Adipose tissue (tissue), 3 donors: Measurements from ENCODE around the gene ENTR1. TPM values are rescaled to one million over a fixed set of nuclear protein-coding genes. Genes with fewer than 3 reads are reported as not detected.

Experiments
- H3K27ac ChIP-seq: one replicate; pipeline ENCODE4 v1.5.1; 2013; ENCODE audit warnings: low read depth, low read length
- WGBS, 3 donors: extraction: QIAGEN DNeasy Blood & Tissue Kit; methylation state at CpG; one replicate each; pipeline ENCODE4 v1.1.7; 2013; 5-methylcytosine and 5-hydroxymethylcytosine counted together
- polyA plus RNA-seq, 3 donors: library from polyadenylated mRNA; stranded (reverse); fragments of 200-250 nt; gene quantifications; one replicate each; pipeline ENCODE4 v1.2.3, GENCODE V29; 2013
- donor health status: healthy with polysubstance abuse.
- donor health status: Bipolar disorder and iron deficiency.
- donor health status: healthy.

The ENTR1 gene
- polyA plus RNA-seq, 3 donors: 22.3 to 28.2 (median 24.7) TPM

DNA sequence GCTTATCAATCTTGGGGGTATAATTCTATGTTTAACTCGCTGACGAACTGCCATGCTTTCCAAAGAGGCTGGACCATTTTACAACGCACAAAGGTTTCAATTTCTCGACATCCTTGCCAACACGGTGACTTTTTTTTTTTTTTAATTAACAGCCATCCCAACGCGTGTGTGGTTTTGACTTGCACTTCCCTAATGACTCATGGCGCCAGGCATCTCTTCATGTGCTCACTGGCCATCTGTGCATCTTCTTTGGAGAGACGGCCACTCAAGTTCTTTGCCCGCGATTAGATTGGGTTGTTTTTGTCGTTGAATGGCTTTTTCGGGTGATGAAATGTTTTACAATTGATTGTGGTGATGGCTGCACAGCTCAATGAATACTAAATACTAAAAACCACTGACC, 24.4 kb downstream of the ENTR1 start:
- 83 to 96% (median 84%) methylated on average over 13 of the region's 13 CpGs for WGBS, 3 donors
- no peak overlapping the region for H3K27ac ChIP-seq

DNA sequence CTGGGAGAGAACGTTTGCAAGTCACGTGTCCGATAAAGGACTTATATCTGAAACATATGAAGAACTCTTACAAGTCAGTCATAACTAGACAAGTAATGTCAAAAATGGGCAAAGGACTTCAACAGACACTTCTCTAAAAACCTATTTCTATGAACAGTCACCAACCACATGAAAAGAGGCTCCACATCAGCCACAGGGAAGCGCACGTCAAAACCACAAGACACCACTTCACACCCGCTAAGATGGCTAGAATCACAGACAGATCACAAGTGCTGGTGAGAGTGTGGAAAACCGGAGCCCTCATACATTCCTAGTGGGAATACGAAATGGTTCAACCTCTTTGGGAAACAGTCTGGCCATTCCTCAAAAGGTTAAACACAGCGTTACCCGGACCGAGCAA, 25.4 kb downstream of the ENTR1 start:
- 86 to 91% (median 89%) methylated on average over 11 of the region's 11 CpGs for WGBS, 3 donors

DNA sequence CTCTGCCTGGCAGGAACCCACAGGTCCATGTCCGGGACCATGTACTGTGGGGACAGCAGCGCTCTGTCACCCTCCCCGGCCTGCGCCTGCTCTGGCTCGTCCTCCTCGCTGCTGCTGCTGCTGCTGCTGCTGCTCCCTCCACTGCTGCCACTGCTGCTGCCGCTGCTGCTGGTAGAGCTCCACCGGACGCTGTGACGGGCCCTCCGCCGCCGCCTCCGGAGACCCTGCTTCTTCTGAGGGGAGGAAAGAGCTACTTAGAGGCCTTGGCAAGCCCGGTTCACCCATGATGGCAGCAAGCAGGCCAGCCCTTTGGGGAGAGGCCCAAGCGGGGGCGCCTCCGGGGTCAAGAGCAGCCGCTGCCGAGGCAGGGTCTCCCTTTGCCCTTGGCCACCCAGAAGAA, 27.0 kb downstream of the ENTR1 start:
- no peak overlapping the region for H3K27ac ChIP-seq
- 94 to 98% (median 96%) methylated on average over 19 to 20 of the region's 20 CpGs for WGBS, 3 donors

More for the DNA sequence above, 25.4 kb downstream of the ENTR1 start:
- no peak overlapping the region for H3K27ac ChIP-seq

DNA sequence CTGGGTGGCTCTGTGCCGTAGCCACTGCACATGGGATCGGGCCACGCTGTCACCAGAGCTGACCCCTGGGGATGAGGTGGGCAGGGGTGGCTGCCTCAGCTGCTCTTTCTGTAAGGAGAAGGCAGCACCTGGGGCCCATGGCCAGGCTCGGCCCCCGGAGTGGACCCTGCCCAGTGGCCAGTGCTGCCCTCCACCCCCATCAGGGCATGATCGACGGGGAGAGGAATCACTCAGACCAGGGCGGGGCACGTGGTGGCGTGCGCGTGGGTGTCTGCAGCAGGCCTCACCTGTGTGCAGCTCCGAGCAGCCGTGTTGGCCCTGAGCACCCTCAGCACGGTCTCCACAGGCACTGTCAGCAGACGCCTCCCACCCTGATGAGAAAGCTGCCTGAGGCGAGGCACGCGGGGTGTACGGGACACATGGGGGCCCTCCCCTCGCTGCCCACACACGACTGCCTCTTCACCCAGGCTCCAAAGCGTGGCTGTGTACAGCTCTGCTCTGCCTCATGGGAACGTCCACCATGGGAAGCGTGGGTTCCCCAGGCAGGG, 28.4 kb downstream of the ENTR1 start:
- H3K27ac ChIP-seq: no peak overlapping the region
- 91 to 95% (median 93%) methylated on average over 25 of the region's 25 CpGs for WGBS, 3 donors

DNA sequence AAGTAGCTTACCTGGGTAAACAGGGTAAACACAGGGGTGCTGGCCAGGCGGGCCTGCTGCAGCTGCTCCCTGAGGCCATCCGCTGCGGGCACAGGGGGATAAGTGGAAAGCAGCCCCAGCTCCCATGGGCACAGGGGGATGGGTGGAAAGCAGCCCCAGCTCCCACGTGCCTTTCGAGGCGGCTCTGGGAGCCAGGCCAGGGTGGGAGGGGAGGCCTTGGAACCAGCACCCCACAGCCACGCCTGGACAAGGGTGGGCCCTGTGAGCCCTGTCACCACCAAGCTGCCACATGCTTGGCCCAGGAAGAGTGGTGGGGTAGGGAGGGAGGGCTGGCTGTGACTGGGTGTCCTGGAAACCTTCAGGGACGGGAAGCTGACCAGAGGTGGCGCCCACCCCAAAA, 29.1 kb downstream of the ENTR1 start:
- 75 to 86% (median 85%) methylated on average over 9 of the region's 9 CpGs for WGBS, 3 donors
- no peak overlapping the region for H3K27ac ChIP-seq

DNA sequence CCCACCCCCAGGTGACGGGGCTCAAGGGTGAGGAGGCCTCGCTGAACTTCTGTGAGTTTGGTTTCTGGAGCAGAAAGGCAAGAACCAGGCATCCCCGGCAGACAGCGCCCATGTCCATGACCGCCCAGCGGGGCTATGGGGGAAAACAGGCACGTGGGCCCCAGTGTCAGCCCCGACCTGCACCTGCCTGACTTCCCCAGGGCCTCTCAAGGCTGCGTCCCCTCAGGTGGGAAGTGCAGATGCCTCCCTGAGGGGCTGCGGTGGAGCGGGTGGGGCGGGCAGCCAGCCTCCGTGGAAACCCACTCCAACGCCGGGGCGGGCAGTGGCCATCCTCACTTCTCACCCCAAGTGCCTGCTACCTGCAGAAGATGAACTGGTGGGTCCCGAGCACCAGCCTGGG, 30.0 kb downstream of the ENTR1 start:
- no peak overlapping the region for H3K27ac ChIP-seq
- WGBS, 3 donors: 93 to 95% (median 94%) methylated on average over 17 of the region's 17 CpGs

DNA sequence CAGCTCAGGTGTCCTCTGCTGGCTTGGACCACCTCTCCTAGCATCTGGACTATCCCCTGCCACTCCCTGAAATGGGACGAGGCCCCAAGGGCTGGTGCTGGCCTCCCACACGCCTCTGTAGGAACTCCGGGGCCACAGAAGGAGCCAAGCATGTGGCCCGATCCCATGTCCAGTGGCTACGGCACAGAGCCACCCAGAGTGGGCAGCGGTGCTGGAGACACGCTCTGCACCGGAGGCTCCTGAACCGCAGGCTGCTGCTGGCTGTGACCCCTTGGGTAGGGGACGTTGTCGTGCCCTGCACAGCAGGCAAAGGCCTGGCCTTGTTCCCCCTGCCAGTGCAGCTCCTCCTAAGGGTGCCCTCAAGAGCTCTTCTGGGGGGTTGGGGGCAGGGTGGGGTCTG, 30.5 kb downstream of the ENTR1 start:
- WGBS, 3 donors: 80 to 93% (median 88%) methylated on average over 6 to 11 of the region's 11 CpGs
- no peak overlapping the region for H3K27ac ChIP-seq

DNA sequence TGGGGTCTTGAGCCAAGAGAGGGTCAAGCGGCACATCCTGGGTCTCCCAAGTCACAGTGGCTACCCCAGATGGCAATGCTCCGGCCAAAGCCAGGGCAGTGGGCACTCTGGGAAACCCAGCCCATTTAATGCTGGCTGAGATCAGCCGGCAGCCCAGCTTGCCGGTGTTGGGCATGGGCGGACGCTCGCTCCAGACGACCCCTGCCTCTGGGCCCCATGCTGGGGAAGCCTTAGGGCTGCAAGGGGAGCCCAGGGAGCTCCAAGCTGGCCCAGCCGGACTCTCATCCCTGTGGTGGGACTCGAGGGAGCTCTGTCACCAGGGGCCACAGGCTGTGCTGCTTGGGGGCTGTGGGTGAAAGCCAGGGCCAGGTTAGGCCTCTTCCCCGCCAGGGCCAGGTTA, 31.0 kb downstream of the ENTR1 start:
- no peak overlapping the region for H3K27ac ChIP-seq
- WGBS, 3 donors: 91 to 96% (median 95%) methylated on average over 11 of the region's 11 CpGs

DNA sequence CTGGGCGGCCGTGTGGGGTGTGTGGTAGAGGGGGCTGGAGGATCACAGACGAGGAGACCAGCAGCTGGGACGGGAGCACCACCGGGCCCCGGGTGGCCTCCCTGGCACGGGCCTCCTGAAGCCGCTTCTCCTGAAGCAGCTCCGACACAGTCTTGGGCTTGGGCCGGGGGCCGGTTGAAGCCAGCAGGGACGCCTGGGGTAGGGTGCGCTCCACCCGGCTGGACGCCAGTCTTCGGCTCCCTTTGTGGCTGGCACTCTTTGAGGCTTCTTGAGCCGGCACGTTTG, 31.5 kb downstream of the ENTR1 start:
- 83 to 91% (median 89%) methylated on average over 8 to 18 of the region's 18 CpGs for WGBS, 3 donors
- no peak overlapping the region for H3K27ac ChIP-seq

DNA sequence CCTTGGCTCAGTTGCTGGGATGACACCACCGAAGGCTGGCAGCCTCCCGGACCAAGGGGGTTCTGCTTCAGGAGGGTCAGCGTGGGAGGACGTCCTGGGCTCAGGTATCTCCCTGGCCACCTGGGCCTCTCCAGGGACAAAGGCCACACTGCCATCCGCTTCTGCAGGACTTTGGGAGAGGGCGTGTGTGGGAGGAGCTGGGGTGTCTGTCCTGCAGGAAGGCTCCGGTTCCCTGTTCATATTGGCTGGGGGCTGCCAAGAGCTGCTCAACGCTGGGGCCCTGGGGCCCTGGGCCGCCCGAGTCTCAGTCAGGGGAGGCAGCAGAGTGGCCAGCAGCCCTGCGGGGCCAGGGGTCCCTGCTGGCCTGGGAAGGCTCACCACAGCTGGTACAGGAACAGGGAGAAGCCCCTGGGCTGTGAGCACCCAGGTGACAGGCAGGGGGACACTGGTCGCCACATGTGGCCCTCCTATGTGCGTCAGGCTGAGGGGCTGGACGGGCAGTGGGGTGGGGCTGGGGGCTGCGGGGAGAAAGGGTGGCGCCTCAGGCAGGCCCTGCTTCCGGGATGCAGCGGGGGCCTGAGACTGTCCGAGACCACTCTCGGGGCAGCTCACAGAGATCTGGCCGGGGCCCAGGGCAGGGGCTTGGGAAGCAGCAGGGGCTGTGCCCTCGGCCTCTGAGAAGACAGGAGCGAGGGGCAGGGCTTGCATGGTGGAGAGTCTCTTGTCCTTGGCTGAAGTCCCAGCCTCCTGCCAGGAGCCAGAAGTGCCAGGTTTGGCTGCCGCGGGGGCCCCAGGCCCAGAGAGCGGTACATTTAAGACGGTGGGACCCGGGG, 32.0 kb downstream of the ENTR1 start:
- WGBS, 3 donors: 88 to 91% (median 90%) methylated on average over 25 to 28 of the region's 28 CpGs
- no peak overlapping the region for H3K27ac ChIP-seq

DNA sequence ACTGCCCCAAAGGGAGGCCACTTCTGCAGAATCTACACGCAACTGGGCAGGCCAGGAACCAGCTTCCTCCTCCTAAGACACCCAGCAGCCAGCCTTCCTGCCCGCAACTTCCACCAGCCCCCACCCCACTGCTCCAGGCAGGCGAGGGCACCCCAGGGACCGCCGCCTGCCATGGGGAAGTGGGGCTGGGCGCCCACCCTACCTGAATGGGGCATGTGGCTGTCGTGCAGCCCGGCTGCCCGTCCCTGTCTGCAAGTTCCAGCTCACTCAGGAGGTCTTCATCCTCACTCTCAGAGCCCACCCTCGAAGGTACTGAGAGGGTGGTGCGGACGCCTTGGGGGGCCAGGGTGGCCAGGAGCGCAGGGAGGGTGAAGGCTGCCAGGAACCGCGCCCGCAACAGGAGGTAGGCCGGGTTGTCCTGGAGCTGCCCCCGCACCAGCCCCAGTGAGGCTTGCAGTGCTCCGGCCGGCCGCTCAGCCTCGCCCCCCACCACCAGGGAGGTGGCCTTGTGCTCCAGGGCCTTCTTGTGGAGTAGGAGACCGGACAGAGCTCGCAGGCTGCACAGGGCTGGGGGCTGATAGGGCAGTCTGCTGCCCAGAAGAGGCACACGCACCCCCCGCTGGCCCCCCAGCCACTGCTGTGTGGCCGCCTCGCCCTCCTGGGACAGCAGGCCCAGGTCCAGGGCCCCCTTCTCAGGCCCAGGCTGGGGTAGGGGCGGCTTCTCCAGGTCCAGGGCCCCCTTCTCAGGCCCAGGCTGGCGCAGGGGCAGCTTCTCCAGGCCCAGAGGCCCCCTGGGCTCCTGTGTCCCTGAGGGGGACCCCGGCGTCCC, 32.9 kb downstream of the ENTR1 start:
- 75 to 85% (median 79%) methylated on average over 29 to 32 of the region's 32 CpGs for WGBS, 3 donors
- H3K27ac ChIP-seq: no peak overlapping the region

DNA sequence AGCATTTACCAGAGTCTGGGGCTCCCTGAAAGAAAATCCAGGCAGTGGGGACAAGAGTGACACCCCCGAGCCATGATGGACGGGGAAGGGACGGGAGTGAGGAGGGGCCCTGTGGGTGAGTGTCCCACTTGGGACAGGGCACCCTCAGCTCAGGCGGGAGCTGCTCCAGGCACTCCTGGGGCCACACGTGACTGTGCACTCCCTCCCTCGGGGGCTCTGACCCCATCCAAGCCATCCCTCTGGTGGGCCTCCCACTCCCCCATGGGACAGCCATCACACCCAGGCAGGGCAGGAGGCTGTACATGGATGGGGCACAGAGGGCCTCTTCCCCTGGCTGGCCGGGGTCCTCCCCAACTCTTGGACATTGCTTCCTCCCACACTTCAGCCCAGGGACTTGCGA, 34.0 kb downstream of the ENTR1 start:
- WGBS, 3 donors: 68 to 89% (median 73%) methylated on average over 8 of the region's 8 CpGs
- no peak overlapping the region for H3K27ac ChIP-seq

DNA sequence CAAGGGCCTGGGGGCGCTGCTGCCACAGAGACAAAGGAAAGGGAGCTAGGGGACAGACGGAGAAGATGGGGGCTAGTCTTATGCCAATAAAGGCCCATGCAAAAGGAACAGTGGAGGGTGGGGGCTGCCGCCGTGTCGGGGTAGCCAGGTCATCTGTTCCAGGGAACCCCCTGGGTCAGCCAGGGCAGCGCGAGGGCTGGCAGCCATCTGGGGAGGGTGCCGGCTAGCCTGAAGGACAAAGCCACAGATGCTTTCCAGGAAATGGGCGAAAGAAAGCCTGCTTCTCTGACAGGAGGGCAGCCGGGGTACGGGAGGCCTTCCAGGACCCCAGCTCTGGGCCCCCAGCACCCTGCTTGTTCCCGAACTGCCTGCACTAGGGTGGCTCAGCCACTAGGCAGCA, 35.3 kb downstream of the ENTR1 start:
- no peak overlapping the region for H3K27ac ChIP-seq
- WGBS, 3 donors: 90 to 95% (median 94%) methylated on average over 12 of the region's 12 CpGs

DNA sequence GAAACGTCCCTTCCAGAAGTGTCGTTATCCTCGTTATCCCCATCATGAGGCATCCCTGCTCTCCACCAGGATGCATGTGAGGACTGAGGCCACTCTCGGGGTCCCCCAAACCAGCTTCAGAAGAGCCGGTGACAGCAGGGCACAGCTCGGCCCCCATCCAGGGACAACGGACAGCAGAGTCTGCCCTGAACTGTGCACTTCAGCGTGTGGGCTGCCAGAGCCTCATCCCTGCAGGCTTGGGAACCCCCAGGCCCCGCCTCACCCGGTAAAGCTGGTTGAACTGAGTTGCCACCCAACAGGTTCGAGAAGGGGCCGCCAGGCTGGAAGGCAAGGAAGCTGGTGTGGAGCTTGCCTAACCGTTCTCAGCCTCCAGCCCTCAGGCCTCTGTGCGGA, 36.2 kb downstream of the ENTR1 start:
- H3K27ac ChIP-seq: no peak overlapping the region
- 88 to 92% (median 89%) methylated on average over 12 to 14 of the region's 14 CpGs for WGBS, 3 donors

DNA sequence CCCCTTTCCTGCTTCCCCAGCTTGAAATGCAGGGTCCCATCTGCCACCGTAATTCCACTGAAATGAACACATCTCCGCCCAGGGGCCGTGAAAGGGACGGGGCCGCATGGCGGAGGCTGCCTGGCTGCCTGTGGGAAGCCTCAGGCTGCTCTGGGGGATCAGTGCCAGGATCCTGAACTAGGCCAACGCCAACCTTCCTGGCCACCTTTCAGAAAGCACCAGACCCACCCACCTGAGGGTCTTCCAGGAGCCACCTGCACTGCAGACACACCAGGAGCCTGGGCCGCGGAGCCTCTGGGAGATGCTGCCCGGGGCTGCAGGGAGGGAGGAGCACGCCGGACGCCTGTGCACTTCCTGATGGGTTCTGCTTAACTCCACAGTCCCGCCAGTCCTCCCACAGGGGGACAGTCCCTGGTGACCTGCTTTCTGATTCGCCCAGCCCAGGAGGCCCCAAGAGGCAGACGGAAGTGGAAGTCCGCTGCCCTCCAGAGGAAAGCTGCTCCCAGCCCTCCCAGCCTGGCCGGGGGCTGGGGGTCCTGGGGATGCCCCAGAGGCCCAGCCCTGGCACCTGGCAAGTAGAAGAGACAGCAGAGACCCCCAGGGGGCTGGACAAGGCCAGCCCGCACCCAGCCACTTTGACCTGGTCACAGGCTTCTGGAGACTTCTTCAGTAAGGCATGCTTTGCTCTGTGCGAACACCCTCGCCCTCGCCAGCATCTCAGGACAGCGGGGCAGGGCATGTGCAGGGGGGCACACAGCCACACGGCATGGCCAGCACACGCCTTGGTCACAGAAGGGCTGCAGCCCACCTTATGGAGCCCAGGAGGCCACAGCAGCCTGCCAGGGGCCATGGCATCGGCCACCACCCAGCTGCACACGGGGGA, 36.9 kb downstream of the ENTR1 start, which contains the start of gene CARD9:
Gene CARD9, minus strand, starts transcription at position 370 of the 883 bp plus-strand sequence. CDS start 1,591 bp downstream, outside the sequence.
- no peak within 1 kb of the TSS for H3K27ac ChIP-seq
- WGBS, 3 donors: 54 to 67% (median 54%) methylated on average over 27 of the region's 27 CpGs

DNA sequence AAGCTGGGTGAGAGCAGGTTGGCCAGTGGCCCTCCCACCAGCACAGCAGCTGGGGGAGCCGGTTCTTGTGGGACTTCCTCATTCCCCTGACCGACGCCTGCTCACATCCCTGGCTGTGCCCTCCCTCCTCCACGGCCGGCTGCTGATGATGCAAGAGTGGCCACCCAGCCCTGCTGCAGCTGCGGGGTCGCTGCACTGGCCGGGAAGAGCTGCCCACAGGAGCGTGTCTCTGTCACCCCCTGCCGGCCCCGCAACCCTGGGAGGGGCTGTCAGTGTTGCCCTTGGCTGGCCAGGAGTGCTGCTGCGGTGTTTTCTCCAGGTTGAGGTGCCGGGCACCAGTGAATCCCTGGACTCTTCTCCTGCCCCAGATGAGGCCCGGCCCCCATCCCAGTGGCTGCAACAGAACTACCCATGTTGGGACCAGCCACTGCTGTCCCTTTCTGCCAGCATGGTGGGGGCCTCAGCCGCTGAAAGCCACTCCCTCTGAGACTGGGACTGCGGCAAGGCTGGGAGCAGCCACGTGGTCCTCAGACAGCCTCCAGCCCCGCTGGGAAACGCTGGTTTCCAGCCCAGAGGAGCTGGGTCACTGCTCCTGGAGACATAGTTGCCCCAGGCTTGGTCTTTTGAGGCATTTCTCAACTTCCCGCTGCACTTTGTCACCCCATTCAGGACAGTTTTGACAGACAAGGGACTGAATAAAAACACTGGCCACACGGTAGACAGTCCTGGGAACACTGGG, 37.7 kb downstream of the ENTR1 start:
- WGBS, 3 donors: 16 to 30% (median 20%) methylated on average over 21 of the region's 21 CpGs
- no peak overlapping the region for H3K27ac ChIP-seq

DNA sequence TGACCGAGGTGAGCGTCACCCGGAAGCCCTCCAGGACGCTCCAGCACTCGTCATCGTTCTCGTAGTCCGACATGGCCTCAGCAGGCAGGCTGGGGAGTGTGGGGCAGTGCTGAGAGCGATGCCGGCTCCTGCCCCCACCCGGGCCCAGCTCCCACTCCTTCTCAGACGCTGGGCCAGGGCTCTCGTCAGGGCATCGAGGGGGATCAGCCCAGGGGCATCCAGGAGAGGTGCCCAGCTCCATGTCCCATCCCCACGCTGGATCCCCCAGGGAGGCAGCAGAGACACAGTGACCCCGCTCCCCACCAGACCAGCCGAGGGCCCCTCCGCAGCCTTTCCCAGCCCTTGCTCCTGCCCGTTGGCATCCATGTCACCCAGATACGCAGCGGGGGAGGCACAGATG, 38.4 kb downstream of the ENTR1 start:
- H3K27ac ChIP-seq: no peak overlapping the region
- 84 to 91% (median 87%) methylated on average over 21 of the region's 21 CpGs for WGBS, 3 donors

DNA sequence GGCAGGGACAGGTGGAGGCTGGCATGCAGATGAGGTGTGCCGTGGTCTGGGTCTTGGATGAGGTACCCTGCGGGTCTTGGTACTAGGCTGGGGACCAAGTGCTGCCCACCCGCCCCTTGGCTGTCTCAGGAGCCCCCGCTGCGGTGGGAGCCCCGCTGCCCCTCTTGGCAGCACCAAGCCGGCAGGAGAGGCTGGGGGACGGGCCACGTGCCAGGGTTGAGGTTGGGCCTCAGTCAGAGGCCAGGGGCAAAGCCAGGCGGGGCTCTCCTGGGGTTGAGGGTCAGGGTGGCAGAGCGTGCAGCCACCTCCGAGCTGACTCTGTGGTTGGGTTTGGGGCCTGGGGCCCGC, 38.9 kb downstream of the ENTR1 start:
- no peak overlapping the region for H3K27ac ChIP-seq
- WGBS, 3 donors: 89 to 91% (median 91%) methylated on average over 12 to 13 of the region's 13 CpGs
